Stimulated activated CD8-positive, alpha-beta memory T cell treated with anti-CD3 and anti-CD28 coated beads, Interleukin-12 subunit alpha, Interleukin-12 subunit beta, amount 100 ng/mL, for 1 hour (primary cell): Measurements from ENCODE around the gene AK1.
A peak's percentile ranks its signal among the peaks of the same experiment; 100 is the strongest.
"Not testable (repeated sequence)": the region's sequence is repeated elsewhere in the genome, so short reads cannot be mapped to it uniquely, and the experiment has no call there.

Experiments used
- DNase-seq: peaks from one replicate; pipeline ENCODE4 v3.0.0-alpha.2; 2020; ENCODE audit warnings: low read depth

The AK1 gene

DNA sequence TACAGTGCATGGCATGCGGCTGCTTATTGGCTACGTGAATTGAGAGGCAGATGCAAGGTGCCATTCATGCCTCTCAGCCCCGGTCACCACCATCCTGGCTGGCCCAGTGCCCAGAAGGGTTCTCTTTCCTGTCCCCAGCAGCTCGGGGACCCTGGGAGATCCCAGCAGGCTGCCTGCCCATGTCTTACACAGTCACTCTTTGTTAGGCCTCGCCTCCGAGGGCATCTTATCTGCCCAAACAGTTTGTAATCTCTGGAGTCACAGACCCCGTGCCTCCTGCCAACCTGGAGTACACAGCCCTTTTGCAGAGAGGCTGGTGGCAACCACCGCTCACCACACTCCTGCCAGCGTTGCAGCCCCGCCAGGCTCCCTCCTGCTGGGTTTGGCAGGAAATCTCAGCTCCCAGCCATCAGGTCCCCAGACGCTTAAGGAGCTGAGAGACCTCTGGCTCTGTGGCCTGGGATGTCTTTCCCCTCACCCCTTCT is 7.0 kb upstream of the AK1 start:
- DNase-seq = no peak

DNA sequence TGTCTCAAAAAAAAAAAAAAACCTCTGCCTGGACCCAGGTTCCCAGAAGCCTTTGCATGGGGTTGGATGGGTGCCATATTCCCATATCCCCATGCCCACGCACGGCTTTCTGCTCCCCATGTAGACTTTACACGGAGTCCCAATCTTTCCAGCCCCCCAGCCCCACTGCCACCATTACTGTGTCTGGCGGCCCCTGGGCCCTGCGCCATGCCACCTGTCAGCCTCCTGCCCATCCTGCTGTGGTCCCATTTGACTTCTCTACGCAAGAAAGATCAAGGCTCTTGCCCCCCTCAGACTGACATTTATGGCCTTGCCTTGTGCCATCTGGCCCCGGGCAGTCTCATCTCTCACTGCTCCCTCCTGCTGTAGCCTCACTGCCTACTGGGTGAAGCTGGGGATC is 6.5 kb upstream of the AK1 start:
- DNase-seq = no peak

DNA sequence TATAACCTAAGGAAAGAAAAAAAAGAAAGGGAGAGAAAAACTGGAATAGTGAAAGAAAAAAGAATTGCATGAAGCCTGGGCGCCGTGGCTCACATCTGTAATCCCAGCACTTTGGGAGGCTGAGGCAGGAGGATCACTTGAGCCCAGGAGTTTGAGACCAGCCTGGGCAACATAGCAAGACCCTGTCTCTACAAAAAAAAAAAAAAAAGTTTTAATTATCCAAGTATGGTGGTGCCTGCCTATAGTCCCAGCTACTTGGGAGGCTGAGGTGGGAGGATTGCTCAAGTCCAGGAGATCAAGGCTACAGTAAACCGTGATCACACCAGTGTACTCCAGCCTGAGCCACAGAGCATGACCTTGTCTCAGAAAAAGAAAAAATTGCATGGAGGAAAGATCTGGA is 4.2 kb upstream of the AK1 start:
- DNase-seq = not testable (repeated sequence)

DNA sequence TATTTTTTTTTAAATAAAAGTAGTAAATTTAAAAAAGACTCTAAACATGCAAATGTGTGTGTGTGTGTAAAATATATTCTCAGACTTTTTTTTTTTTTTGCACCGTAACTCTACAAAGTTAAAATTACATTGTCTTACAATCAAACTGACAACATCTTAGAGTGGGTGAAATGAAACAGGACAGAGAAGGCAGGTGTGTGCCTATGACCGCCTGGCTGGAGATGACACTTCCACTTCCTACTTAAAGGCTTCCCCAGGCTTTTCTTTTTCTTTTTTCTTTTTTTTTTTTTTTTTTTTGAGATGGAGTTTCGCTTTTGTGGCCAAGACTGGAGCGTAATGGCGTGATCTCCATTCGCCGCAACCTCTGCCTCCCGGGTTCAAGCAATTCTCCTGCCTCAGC is 2.7 kb upstream of the AK1 start:
- DNase-seq = no peak

DNA sequence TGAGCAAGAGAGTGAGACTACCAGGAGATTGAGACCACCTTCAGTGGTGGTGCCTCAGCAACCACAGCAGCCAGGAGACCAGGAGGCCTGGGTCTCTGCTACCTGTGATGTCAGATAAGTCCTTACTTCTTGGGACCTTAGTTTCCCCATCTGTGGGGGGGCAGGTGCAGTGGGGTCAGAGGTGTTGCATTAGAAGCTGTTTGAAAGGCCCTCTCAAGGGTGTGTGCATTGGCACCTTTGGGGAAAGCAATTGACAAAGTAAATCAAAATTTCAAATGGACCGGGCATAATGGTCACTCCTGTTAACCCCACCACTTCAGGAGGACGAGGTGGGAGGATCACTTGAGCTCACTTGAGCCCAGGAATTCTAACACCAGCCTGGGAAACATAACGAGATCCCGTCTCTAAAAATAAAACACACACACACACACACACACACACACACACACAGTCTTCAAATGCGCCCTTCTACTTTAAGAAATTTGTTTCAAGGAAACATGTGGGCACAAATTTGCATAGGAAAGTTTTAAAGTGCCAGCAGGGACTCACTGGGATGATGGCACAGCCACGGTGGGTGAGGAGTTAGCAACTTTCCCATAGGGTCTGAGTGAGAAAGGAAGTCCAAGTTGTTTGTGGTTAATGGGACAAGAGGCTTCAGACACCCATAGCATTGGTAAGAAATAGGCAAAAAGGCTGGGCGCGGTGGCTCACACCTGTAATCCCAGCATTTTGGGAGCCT is 1.3 kb upstream of the AK1 start:
- no peak for DNase-seq

DNA sequence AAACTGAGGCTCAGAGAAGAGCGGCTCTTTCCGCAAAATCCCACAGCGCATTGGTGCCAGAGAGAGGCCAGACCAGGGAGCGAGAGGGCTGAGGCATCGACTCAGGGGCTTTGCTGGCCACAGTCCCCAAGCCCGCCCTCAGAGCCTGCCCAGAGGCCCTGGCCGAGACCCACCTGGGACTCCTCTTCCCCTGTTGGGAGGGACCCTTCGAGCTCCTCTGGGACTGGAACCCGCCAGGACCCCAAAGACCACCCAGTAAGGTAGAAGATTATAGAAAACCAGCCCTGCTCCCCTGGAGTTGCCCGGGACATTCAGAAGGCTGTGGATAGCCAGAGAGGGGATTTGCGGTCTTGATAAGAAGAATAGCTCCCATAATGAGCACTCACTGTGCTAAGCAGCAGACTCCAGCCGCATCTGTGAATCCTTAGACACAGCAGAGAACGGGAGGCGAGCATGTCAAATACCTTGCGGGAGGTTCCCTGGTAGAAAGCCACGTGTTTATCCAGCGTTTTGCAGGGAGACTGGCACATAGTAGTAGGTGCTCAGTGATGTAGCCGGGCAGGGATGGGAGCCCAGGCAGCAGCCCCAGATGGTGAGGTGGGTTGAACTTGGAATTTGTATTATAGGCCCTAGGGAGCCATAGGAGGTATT is 651 bp upstream of the AK1 start:
- DNase-seq = no peak

DNA sequence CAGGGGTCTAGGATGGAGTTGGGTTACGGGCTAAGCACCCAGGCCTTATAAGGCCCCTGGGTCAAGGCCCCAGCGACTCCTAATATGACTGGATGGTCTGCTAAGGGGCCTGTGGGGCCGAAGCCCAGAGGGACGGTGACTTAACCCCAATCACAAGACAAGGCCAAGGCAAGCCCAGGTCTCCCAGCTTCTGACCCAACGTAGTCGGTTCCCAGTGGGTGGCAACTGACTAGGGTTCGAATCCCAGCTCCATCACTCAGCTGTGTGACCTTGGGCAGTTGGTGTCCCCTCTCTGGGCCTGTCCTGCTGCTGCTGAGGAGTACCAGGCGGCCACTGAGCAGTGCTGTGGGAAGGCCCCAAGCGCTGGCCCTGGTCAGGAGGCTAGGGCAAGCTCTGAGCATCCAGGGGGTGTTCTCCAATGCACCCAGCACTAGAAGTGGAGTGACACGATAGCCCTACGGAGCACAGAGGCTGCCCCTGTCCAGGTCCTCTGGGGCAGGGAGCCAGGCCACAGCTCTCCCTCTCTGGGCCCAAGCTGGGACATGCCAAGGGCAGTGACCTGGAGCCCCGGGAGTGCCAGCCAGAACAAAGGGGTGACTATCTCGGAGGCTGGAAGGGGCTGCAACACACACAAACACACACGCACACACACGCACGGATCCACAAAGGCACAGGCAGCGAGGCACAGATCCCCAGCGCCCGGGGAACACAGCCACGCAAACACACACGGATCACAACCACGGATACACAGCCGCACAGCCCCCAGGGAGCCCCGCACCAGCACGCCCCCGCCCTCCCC is 512 bp downstream of the AK1 start:
- no peak for DNase-seq

DNA sequence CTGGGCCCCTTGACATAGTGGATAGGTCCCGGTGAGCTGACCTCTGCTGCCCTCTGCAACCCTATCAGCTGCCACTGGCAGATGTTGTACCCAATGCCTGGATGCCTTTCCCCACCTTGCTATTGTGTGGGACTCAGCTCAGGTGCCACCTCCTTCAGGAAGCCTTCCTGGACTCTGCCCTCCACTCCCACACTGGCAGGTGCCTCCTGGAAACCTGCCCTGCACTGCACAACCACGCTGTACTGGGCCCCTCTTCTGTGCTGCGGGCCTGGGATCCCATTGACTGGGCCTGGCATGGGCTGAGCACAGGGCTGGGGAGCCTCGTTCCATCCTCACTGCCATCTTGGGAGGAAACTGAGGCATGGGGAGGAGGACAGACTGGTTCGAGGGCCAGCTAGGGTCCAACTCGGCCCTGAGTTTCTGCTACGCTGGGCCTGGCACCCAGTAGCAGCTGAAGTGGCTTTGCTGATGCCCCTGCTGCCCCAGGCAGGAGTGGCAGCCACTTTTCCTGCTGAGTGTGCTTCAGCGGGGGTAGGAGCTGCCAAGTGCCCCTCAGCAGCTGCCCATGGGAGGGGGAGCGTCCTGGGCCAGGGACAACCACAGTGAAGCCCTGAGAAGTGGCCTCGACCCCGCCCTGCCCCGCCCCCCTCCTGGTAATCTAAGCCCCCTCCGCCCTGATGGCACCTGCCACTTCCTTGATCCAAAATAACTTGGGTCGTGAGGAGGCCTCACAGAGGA is 1.3 kb downstream of the AK1 start:
- no peak for DNase-seq

DNA sequence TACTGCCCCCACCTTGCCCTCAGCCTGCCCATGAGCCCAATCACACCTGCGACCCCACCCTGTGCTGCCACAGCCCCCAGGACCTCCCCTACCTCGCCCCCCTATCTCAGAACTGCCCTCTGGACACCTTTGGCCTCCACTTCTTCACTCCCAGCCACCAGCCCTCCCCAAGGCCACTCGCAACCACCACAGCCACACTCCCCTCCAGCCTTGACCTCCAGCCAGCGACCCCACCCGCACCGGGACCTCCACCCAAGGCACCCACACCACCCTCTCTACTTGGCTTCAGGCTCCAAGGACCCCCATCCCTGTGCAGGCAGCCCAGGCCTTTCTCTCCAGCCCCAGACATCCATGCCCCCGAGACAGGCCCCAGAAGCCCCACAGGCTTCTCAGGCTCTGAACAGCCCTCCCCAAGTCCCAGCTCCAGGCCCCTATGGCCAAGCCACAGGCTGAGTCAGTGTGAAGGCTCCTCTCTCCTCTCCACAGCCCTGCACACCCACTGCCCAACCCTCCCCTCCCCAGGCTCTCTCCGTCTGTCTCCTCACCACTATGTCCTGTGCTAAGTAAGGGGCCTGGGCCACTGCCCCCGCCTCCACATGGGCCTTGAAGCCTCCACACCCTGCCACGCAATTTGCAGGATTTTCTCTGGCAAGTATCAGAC is 2.0 kb downstream of the AK1 start:
- DNase-seq = no peak

DNA sequence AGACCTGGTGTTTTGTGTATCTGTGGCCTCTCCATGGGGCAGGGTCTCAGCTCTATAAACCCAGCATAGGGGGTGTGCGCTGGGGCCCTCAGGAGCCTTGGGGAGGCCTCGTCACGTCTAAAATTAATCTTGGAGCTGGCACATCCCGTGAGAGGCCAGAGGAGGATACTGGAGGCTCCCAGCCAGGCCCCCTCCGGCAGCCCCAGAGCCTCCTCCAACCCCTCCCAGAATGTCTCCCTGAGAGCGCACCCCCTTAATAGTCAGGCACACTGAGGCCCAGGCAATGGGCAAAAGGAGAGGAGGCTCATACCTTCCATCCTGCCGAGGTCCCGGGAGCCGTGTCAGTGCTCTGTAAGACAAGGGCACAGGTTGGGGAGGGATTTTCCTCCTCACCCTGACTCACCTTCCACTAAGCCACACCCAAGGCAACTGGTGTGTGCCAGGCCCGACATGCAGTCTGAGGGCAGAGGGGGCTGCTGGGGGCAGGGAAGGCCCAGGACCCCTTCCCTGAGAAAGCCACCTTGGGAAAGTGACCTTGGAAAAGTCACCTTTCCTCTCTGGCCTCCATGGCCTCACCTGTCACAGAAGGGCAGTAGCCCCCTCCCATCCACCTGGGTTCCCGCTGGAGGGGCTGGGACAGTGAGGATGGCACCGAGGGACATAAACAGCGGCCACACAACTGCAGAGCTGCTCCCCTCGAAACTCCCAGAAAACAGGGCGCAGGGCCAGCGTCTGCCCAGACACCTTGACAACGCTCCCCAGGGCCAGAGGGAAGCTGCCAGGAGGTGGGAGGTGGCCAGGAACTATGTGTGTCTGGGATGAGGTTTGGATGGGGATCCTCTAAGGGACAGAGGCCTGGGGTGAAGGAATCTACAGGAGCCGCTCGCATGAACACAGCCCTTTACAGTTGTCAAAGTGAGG is 2.9 kb downstream of the AK1 start:
- no peak for DNase-seq

DNA sequence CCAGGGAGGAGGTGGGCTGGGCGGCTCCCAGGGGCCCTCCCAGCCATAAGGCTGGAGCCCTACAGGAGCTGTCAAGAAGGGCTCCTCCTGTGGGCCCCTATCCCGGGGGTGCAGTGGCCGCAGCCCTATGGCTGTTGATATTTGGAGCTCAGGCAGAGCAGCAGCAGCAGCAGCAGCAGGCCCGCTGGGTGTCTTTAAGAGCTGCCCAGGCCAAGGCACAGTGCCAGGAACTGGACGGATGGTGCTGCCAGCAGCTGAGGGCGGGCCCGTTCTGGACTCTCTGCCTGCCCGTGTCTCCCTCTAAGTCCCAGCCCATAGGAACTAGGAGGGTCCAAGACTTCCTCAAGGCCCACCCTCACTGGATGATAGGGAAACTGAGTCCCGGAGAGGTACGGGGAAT is 3.6 kb downstream of the AK1 start:
- no peak for DNase-seq

DNA sequence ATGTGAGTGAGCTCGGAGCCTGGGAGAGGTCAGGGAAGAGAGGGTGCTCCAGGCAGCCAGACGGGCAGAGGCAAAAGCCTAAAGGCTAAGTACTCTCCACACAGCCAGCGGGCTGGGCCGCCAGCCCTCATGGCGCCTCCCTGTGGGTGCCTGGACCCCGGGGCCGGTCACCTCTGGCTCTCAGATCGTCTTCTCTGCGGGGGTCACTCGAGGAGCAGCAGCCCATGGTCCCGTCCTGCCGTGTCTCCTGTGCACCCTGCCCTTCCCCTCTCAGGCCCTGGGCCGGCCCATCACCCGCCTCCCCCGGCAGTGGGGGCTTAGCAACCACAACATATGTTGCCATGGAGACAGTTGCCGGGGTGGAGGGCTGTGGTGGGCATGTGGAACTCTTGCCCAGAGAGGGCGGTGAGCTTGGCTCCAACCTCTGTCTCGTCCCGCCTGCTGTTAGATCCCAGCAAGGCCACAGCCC is 4.2 kb downstream of the AK1 start:
- no peak for DNase-seq

DNA sequence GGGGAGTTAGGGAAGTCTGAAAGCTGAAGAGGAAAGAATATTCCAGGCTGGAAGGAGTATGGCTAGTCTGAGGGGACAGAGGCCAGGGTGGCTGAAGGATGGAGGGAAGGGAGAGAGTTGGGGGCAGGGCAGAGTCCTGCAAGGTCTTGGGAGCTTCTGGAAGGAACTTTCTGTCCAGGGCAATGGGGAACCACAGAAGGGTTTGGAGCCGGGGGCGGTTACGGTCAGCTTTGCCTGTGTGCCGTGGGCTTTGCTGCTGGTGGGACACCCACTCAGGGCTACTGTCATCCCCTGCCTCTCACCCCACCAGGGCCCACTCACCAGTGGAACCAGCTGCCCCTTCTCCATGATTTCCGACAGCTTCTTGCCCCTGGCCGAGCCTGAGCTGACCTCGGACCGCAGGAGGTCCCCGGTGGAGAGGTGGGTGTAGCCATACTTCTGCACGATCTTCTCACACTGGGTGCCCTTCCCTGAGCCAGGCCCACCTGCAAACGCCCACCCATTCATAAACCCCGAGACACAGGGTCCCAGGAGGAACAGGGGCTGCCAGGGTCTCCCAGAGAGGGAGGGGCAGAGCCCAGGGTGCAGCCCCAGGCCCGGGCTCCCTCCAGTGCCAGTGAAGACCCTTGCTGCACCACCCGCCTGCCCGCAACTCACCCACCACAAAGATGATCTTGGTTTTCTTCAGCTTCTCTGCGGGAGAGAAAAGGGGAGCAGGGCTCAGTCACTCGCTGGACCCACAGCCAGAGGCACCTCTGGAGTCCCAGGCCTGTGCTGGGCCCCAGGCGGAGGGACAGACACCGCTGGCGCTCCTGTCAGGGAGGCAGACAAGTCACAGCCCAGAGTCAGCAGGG is 4.9 kb downstream of the AK1 start:
- no peak for DNase-seq

DNA sequence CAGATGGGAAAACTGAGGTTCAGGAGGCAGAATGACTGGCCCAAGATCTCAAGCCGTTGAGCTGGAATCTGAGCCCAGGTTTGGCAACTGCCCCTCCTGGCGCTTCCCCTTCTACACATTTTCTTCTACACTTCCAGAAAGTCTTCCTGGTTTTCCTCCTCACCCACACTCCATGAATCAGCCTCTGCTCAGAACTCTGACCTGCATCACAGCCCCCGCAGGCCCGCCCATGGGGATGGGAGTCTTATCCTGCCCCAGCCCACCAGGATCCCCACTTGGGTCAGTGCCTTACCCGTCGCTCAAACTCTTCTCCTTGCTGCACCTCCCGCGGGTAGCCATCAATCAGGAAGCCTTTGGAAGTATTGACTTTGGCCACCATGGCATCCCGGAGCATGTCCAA is 5.9 kb downstream of the AK1 start:
- DNase-seq = no peak

DNA sequence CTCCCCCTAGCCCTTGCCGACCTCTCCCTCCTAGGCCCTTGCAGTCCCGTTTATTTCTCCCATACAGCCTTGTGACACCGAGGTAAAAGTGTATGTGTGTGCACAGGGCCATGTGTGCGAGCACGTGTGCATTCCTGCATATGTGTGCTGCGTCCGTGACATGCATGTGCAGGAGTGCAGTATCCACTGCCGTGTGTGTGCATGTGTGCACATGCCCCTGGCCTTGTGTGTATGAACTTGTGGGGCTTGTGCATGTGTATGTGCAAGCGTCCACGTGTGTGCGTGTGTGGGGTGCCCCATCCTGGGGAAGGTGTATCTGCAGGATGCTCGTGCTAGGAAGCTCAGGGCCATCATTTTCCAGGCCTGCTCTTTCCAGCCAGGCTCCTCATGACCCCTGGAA is 6.6 kb downstream of the AK1 start:
- DNase-seq = no peak

DNA sequence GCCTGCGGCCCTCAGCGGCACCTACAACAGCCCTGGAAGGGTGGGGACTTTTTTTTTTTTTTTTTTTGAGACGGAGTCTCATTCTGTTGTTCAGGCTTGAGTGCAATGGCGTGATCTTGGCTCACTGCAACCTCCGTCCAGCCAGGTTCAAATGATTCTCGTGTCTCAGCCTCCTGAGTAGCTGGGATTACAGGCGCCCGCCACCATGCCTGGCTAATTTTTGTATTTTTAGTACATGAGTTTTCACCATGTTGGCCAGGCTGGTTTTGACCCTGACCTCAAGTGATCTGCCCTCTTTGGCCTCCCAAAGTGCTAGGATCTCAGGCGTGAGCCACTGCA is 7.4 kb downstream of the AK1 start:
- not testable (repeated sequence) for DNase-seq

DNA sequence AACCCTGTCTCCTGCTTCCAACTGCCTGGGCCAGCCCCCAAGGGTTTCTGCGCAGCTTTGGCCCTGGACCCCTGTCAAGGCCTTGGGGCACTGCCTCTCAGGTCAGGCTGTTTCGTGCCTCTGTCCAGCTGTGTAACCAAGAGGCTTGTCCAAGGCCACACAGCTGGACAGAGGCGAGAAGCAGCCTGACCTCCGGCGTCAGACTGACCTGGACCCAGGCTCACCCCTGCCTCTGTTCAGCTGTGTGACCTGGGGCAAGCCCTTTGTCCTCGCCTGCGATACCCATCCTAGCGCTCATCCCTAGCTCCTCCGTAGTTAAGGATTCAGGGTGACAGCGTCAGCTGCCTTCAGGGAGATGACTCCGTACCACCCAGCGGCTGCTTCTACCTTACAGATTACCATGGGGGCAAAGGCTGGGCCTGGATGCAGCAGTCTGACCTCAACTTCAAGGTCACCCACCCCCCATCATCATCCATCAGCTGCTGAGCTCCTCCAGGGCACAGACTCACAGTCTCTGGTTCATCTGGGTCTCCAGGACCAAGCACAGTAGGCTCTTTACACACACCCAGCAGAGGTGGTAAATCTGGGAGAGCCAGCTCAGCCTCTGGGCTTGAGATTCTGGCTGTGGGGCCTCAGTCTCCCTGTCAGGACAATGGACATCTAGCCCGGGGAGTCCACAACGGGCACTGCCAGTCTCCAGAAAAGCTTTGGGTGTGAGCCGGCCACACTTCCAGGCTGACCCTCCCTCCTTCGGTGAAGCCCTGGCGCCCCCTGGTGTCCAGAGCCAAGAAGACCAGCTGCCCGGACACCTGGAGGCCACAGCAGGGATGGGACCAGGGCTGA is 7.9 kb downstream of the AK1 start:
- peak; percentile 68 for DNase-seq

DNA sequence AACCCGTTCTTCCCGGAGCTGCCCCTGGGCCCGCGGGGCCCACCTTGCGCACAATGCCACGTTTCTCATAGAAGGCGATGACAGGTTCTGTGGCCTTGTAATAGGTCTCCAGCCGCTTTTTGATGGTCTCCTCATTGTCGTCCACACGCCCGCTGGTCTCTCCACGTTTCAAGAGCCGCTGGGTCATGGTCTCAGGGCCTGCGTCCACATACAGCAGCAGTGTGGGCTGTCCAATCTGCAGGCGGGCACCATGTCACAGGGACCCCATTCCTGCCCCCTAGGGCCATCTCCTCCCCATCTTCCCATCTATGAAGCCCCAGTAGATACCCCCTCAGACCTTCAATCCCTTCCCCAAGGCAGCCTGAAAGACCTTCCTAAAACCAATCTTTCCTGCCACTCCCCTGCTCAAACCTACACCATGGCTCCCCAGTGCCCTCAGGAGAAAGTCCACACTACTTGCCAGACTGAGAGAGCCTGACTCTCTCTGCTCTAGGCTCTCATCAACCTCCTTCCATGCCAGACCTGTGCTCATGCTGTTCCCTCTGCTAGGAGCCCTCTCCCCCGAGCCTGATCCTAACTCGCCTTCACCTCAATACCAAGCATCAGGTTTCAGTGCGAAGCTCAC is 9.1 kb downstream of the AK1 start:
- DNase-seq = no peak
